K562 (cell line): ENCODE results near the gene UPK2. TPM values are rescaled to one million over a fixed set of nuclear protein-coding genes. Genes with fewer than 3 reads are reported as not detected.

Experiments used
- CEBPB ChIP-seq: fragments of 450-650 bp; IDR thresholded peaks from 2 replicates; pipeline ENCODE4 v1.6.1; 2016; ENCODE audit warnings: missing genetic modification characterization, missing compliant biosample characterization
- CTBP1 ChIP-seq: fragments of 450-650 bp; IDR thresholded peaks from 2 replicates; pipeline ENCODE4 v1.6.1; 2016; ENCODE audit warnings: borderline replicate concordance
- DIDO1 ChIP-seq: fragments of 450-650 bp; IDR thresholded peaks from 2 replicates; pipeline ENCODE4 v1.6.1; 2016; ENCODE audit warnings: low read depth, missing biosample characterization, missing genetic modification characterization
- GABPB1 ChIP-seq: sonication (generic); formaldehyde crosslinking; IDR thresholded peaks from 2 replicates; pipeline ENCODE4 v1.8.0; 2022; ENCODE audit warnings: mild to moderate bottlenecking, missing genetic modification reagents
- GTF2A2 ChIP-seq: IDR thresholded peaks from 2 replicates; pipeline ENCODE4 v1.6.1; 2016; ENCODE audit warnings: mild to moderate bottlenecking, missing genetic modification characterization, missing compliant biosample characterization
- MTA1 ChIP-seq: fragments of 450-650 bp; IDR thresholded peaks from 2 replicates; pipeline ENCODE4 v1.6.1; 2017; ENCODE audit warnings: borderline replicate concordance
- MTA3 ChIP-seq: fragments of 450-650 bp; formaldehyde crosslinking; IDR thresholded peaks from 2 replicates; pipeline ENCODE4 v1.6.1; 2017; ENCODE audit warnings: mild to moderate bottlenecking, borderline replicate concordance
- MYNN ChIP-seq, 2 experiments: sonication (generic); formaldehyde crosslinking in 1 of 2; IDR thresholded peaks; 2 replicates each; pipeline versions ENCODE4 v1.5.0 to v1.6.1; 2016 to 2020; ENCODE audit warnings: antibody characterized with exemption in 1 of 2, missing genetic modification reagents in 1 of 2
- NEUROD1 ChIP-seq: fragments of 150-350 bp; IDR thresholded peaks from 2 replicates; pipeline ENCODE4 v1.6.1; 2014; ENCODE audit warnings: borderline replicate concordance, low read length, low read depth; ENCODE audit not compliant: partially characterized antibody
- NFRKB ChIP-seq: fragments of 450-650 bp; IDR thresholded peaks from 2 replicates; pipeline ENCODE4 v1.6.1; 2016; ENCODE audit warnings: low read depth
- POLR2A ChIP-seq: fragments of 450-650 bp; conservative IDR thresholded peaks from 2 replicates; pipeline ENCODE4 v1.6.1; 2016
- RBM15 ChIP-seq: fragments of 200-400 bp; formaldehyde crosslinking; IDR thresholded peaks from 2 replicates; pipeline ENCODE4 v1.6.1; 2018; ENCODE audit warnings: mild to moderate bottlenecking, low read length, moderate library complexity; ENCODE audit not compliant: insufficient read depth
- SMAD3 ChIP-seq: fragments of 450-650 bp; formaldehyde crosslinking; conservative IDR thresholded peaks from 2 replicates; pipeline ENCODE4 v1.4.0; 2020; ENCODE audit warnings: mild to moderate bottlenecking
- SMARCA5 ChIP-seq: fragments of 450-650 bp; IDR thresholded peaks from 2 replicates; pipeline ENCODE4 v1.6.1; 2016
- ZEB2 ChIP-seq: fragments of 450-650 bp; IDR thresholded peaks from 2 replicates; pipeline ENCODE4 v1.6.1; 2016
- ZNF197 ChIP-seq: fragments of 200-800 bp; sonication (Bioruptor generic); IDR thresholded peaks from 2 replicates; pipeline ENCODE4 v1.6.1; 2016; ENCODE audit warnings: low read depth, missing genetic modification characterization, missing compliant biosample characterization
- ZNF316 ChIP-seq: fragments of 450-650 bp; IDR thresholded peaks from 2 replicates; pipeline ENCODE4 v1.6.1; 2016
- polyA plus RNA-seq, 8 experiments: library from polyadenylated mRNA; depleted of rRNA in 4 of 8; stranded (reverse) in 5 of 8; unstranded in 3 of 8; fragments of >200 nt; fragmentation: Nextera tagmentation in 2 of 8; fragmentation: Illumina TruSeq in 1 of 8; extraction: Ambion mirVana in 2 of 8; extraction: Trizol in 1 of 8; gene quantifications; 2 replicates each; pipeline versions ENCODE4 v1.2.1 to v1.2.3, GENCODE V29; 2011 to 2014; ENCODE audit warnings: inconsistent platforms in 1 of 8, missing spikeins in 1 of 8
- total RNA-seq, 7 experiments: library from RNA; depleted of rRNA in 6 of 7; stranded (reverse); fragments of >200 nt in 6 of 7; fragmentation: Illumina TruSeq in 2 of 7; extraction: Trizol in 2 of 7; gene quantifications; 2 replicates each; pipeline versions ENCODE4 v1.2.1 to v1.2.3, GENCODE V29; 2011 to 2021; ENCODE audit warnings: low replicate concordance in 1 of 7
- TF ChIP-seq, protein P1 (sequence below), 2 experiments: fragments of 150-350 bp in 1 of 2; IDR thresholded peaks; 2 replicates each; pipeline ENCODE4 v1.6.1; 2012 to 2016; ENCODE audit warnings: low read depth in 2 of 2, low read length in 2 of 2, mild to moderate bottlenecking in 1 of 2, moderate library complexity in 1 of 2
- TF ChIP-seq, protein P2 (sequence below): fragments of 250-450 bp; sonication (Bioruptor Pico); IDR thresholded peaks from 2 replicates; pipeline ENCODE4 v1.8.0; 2022; ENCODE audit warnings: moderate library complexity, mild to moderate bottlenecking, inconsistent platforms
- TF ChIP-seq, protein P3 (sequence below): sonication (generic); formaldehyde crosslinking; IDR thresholded peaks from 2 replicates; pipeline ENCODE4 v1.9.0; 2022; ENCODE audit warnings: mild to moderate bottlenecking, missing genetic modification reagents

Gene UPK2
- total and polyA plus RNA-seq, 9 of the 15 experiments (the other 6 are each of a cell fraction or from before 2014, with no cell fraction given), result not detected

GRCh38 chr11:118928101-118928869 is 27.8 kb upstream of the UPK2 start (continued):
- TF ChIP-seq, protein P1, sequence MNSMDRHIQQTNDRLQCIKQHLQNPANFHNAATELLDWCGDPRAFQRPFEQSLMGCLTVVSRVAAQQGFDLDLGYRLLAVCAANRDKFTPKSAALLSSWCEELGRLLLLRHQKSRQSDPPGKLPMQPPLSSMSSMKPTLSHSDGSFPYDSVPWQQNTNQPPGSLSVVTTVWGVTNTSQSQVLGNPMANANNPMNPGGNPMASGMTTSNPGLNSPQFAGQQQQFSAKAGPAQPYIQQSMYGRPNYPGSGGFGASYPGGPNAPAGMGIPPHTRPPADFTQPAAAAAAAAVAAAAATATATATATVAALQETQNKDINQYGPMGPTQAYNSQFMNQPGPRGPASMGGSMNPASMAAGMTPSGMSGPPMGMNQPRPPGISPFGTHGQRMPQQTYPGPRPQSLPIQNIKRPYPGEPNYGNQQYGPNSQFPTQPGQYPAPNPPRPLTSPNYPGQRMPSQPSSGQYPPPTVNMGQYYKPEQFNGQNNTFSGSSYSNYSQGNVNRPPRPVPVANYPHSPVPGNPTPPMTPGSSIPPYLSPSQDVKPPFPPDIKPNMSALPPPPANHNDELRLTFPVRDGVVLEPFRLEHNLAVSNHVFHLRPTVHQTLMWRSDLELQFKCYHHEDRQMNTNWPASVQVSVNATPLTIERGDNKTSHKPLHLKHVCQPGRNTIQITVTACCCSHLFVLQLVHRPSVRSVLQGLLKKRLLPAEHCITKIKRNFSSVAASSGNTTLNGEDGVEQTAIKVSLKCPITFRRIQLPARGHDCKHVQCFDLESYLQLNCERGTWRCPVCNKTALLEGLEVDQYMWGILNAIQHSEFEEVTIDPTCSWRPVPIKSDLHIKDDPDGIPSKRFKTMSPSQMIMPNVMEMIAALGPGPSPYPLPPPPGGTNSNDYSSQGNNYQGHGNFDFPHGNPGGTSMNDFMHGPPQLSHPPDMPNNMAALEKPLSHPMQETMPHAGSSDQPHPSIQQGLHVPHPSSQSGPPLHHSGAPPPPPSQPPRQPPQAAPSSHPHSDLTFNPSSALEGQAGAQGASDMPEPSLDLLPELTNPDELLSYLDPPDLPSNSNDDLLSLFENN (IDR thresholded peaks at IDR 0.05; ENCODE audit: low read depth in 2 of 2, low read length in 2 of 2), result no peak
- TF ChIP-seq MTA3 (peak; percentile 35; the same call in 1 of the 2 replicates), ZEB2 (peak; percentile 96), MTA1 (peak; percentile 72; the same call in 1 of the 2 replicates), GABPB1 (no peak), ZNF197 (CRISPR knock-in tag) (no peak), CTBP1 (peak; percentile 99), MYNN (IDR thresholded peaks at IDR 0.05) (peak; percentile 84), MYNN (CRISPR knock-in tag; IDR thresholded peaks at IDR 0.05) (no peak), SMARCA5 (no peak), GTF2A2 (tag) (no peak), RBM15 (no peak), ZNF316 (no peak), POLR2A (no peak), NEUROD1 (peak; percentile 87), CEBPB (tag) (no peak), DIDO1 (tag) (no peak; the same call in 1 of the 2 replicates), NFRKB (no peak), SMAD3 (CRISPR knock-in tag) (no peak)
- TF ChIP-seq, protein P2, sequence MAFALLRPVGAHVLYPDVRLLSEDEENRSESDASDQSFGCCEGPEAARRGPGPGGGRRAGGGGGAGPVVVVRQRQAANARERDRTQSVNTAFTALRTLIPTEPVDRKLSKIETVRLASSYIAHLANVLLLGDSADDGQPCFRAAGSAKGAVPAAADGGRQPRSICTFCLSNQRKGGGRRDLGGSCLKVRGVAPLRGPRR (CRISPR knock-in tag), result no peak
- TF ChIP-seq, protein P3, sequence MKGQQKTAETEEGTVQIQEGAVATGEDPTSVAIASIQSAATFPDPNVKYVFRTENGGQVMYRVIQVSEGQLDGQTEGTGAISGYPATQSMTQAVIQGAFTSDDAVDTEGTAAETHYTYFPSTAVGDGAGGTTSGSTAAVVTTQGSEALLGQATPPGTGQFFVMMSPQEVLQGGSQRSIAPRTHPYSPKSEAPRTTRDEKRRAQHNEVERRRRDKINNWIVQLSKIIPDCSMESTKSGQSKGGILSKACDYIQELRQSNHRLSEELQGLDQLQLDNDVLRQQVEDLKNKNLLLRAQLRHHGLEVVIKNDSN (CRISPR knock-in tag), result peak; percentile 87
